HCT116 (cell line): ENCODE measurements around the gene MYLK.

Source experiments
- ATF3 ChIP-seq: IDR thresholded peaks from 2 replicates; pipeline ENCODE4 v1.6.1; 2012
- CTCF ChIP-seq, 3 experiments: fragments of 200-600 bp in 1 of 3; sonication (generic) in 1 of 3; IDR thresholded peaks in 2 of 3; conservative IDR thresholded peaks in 1 of 3; 2 replicates each; pipeline ENCODE4 v1.5.1; 2012 to 2017; ENCODE audit warnings: low read depth in 2 of 3, low read length in 2 of 3, antibody characterized with exemption in 1 of 3, borderline replicate concordance in 1 of 3, control low read depth in 1 of 3, mild to moderate bottlenecking in 1 of 3, mixed read lengths in 1 of 3, mixed run types in 1 of 3, moderate library complexity in 1 of 3; ENCODE audit not compliant: insufficient read depth in 1 of 3
- POLR2AphosphoS5 ChIP-seq: IDR thresholded peaks from 2 replicates; pipeline ENCODE4 v1.6.1; 2011; ENCODE audit warnings: mild to moderate bottlenecking, low read depth, low read length, moderate library complexity

- TF ChIP-seq CTCF (IDR thresholded peaks at IDR 0.05 in 2 of 3, conservative IDR thresholded peaks at IDR 0.05 in 1 of 3; ENCODE audit: borderline replicate concordance in 1 of 3, insufficient read depth in 1 of 3, low read depth in 2 of 3, low read length in 2 of 3): no peak
- TF ChIP-seq ATF3: no peak
- no peak for TF ChIP-seq POLR2AphosphoS5
These were observed 255.0 kb downstream of the MYLK start for GRCh38 chr3:123628996-123629746.
